Measurements from ENCODE around the gene ISL2. TPM values are rescaled to one million over a fixed set of nuclear protein-coding genes. Genes with fewer than 3 reads are reported as not detected.

Gene ISL2
- total and polyA plus RNA-seq, 2 of the 13 experiments (the other 11 are each of a cell fraction or from before 2014, with no cell fraction given): 4.3 to 5.1 TPM

DNA sequence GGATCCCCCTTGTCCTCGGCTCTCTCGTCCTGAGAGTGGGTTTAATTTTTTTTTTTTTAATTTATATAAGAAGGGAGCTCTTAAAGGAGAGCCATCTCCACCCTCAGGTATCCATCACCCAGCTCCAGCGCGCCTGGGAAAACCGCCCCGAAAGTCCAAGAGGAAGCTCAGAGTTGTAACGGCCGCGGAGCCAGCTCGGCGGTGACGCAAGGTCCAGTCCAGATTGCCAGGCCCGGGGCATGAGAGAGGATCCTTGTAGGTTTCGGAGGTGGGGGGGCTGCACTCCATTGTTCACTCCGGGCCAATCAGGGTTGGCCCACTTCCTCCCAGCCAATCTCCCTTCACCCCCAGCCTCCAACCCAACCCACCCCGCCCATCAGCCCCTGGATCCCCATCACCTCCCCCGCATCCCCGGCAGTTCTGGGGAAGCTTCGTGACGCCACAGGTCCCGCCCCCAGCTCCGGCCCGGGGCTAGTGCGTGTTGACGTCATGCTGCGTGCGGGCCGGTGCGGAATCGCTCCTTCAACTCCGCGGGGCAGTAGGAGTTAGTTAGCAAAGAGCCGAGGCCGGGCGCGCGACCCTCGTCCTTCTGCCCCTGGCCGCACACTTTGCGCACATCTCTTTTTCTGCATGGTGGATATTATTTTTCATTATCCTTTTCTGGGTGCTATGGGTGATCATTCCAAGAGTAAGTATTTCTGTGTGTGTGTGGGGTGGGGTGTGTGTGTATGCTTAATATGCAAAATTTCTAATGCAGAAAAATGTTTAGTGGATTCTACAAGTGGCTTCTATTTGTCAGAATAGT is at the start of gene ISL2 (continued):
- no peak for TF ChIP-seq ZNF407 (CRISPR knock-in tag; IDR thresholded peaks at IDR 0.05; ENCODE audit: not compliant biosample characterization)
- TF ChIP-seq GTF3A (CRISPR knock-in tag; conservative IDR thresholded peaks at IDR 0.05): no peak
- no peak for TF ChIP-seq GLMP (CRISPR knock-in tag; IDR thresholded peaks at IDR 0.05; ENCODE audit: borderline replicate concordance)
- no peak for TF ChIP-seq ZNF720 (CRISPR knock-in tag; IDR thresholded peaks at IDR 0.05)
- TF ChIP-seq CSRNP1 (CRISPR knock-in tag; IDR thresholded peaks at IDR 0.05): peak; percentile 71; the same call in 1 of the 2 replicates
- no peak for TF ChIP-seq ZBTB40 (IDR thresholded peaks at IDR 0.05)
- 0 out of 2 replicates have a peak, but pooled peaks have one; percentile 29 for TF ChIP-seq ZBTB40 (CRISPR knock-in tag; IDR thresholded peaks at IDR 0.05)
